CD4-positive, alpha-beta T cell treated with Interleukin-15 for 4 hours (primary cell): ENCODE data around the gene ZNF232.
A peak's percentile ranks its signal among the peaks of the same experiment; 100 is the strongest.
"Not testable (repeated sequence)": the region's sequence is repeated elsewhere in the genome, so short reads cannot be mapped to it uniquely, and the experiment has no call there.

Experiments used
- DNase-seq: peaks from one replicate; pipeline ENCODE4 v3.0.0-alpha.2; 2020; ENCODE audit warnings: low spot score

The ZNF232 gene

GRCh38 chr17:5097101-5097834 lies 14.4 kb downstream of the ZNF232 start:
- peak; percentile 25 for DNase-seq

DNA sequence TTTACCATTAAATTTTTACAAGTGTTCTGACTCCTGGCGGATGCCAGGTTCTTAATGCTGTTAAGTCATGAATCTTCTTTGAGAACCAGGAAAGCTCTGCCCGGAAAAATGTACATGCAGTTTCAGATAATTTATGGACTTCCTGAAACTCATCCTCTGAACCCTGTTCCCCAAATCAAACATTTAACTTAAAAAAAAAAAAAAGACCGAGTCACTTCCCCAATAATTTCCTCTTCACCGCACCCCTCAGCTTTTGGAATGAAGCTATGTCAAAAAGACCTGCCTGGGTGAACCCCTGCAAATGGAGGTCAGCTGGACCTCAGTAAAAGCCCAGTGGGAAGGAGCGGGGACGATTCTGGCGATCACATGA lies 15.0 kb downstream of the ZNF232 start:
- no peak for DNase-seq

DNA sequence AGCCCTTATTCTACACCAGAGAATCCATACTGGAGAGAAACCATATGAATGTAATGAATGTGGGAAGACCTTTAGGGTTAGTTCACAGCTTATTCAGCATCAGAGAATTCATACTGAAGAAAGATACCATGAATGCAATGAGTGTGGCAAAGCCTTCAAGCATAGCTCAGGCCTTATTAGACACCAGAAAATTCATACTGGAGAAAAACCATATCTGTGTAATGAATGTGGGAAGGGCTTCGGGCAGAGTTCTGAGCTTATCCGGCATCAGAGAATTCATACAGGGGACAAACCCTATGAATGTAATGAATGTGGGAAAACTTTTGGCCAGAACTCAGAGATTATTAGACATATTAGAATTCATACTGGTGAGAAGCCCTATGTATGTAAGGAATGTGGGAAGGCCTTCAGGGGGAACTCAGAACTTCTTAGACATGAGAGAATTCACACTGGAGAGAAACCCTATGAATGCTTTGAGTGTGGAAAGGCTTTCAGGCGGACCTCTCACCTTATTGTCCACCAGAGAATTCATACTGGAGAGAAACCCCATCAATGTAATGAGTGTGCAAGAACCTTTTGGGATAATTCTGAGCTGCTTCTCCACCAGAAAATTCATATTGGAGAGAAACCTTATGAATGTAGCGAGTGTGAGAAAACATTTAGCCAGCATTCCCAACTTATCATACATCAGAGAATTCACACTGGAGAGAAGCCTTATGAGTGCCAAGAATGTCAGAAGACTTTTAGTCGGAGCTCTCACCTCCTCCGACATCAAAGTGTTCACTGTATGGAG lies 19.3 kb downstream of the ZNF232 start:
- DNase-seq, result no peak

DNA sequence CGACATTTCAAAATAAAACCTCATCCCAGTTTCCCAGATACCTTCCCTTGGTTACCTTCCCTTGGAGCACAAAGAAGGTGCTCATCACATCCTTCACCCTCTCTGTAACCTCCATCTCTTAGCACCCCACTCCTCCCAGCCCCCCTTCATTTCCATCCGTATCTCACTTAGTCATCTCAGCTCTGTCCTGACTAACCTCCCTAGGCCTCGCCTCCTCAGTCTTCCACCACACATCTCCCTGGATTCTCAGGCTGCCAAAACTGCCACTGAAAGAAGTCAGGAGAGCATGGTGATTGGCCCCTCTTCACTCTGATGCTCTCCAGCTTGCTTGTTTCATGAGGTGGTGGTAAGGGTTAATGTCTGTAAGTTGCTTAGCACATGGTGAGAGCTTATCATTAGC lies 31.1 kb downstream of the ZNF232 start:
- no peak for DNase-seq

DNA sequence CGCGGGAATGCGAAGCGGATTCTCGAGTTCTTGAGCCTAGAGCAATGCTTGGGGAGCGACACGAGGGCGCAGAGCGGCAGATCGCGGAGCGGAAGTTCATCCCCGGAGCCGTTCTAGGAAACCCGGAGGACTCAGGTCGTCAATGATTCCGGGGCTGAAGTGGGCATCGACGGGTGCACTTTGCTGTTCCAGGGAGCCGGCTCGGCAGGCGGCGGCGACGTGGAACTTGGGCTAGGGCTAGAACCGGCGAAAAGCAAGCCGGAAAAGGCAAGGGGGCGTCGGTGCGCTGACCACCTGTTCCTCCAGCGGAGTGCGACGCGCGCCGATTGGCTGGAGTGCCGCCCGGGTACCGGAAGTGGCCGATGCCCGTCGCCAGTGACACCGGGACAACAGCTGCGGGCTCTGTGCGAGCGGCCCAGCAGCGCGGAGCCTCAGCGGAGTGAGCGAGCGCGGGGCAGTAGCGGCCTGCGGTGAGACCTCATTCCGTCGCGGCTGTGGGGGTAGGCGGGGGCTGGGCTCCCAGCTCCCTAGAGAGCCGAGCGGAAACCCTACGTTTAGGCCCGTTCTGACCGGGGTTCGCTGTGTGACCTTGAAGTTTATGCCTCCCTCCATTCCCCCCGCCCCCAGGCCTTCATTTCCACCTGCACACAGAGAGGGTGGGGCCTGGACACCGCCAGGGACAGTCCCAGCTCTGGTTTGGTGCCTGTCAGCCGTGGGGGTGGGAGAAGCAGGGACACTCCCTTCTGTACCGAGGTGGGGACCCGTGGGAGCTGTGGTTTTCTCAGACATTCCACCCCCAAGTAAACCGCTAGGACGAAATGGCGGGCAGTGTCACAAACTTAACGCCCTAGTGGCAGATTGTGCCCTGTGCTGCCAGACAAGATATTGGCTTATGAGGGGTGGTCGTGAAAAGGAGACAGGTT lies 33.3 kb downstream of the ZNF232 start, which contains the start of gene ZFP3:
ZFP3 (plus strand) TSS at position 362 of the 923 bp plus-strand sequence. CDS start 13,038 bp downstream, outside the sequence.
- peak; percentile 76 for DNase-seq

GRCh38 chr17:5077781-5078105 lies 33.9 kb downstream of the ZNF232 start:
- DNase-seq, result no peak

DNA sequence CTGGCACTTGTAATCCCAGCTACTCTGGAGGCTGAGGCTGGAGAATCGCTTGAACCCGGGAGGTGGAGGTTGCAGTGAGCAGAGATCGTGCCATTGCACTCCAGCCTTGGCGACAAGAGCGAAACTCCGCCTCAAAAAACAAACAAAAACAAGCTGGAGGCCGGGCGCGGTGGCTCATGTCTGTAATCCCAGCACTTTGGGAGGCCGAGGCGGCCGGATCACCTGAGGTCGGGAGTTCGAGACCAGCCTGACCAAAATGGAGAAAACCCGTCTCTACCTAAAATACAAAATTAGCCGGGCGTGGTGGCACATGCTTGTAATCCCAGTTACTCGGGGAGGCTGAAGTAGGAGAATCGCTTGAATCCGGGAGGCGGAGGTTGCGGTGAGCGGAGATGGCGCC lies 34.4 kb downstream of the ZNF232 start:
- DNase-seq, result not testable (repeated sequence)

GRCh38 chr17:5075472-5075871 lies 36.2 kb downstream of the ZNF232 start:
- not testable (repeated sequence) for DNase-seq

DNA sequence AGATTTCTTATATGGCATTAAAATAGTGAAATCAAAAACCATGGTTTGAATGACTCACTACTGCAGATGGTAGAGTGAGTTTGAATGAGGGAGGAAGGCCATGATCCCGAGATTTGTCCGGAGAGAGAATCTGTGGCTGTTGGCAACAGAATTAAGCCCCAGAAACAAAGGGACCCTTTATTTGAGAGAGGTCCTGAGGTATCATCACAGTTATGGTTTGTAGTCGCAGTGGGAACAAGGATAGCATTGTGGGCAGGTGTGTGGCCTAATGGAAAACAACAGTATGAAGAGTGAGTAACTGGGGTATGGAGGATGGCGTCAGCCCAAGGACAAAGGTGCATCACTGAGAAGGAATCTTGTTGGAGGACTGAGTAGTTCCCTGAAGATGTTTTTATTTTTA lies 42.0 kb downstream of the ZNF232 start:
- no peak for DNase-seq

GRCh38 chr17:5068236-5068635 lies 43.4 kb downstream of the ZNF232 start:
- no peak for DNase-seq

GRCh38 chr17:5065227-5065744 lies 46.4 kb downstream of the ZNF232 start:
- DNase-seq, result no peak
